Testis (tissue), 2 donors: ENCODE results near the gene MYBBP1A.

Experiments
- POLR2A ChIP-seq: fragments of 450-650 bp; IDR thresholded peaks from one replicate; pipeline ENCODE4 v1.6.1; 2017; ENCODE audit warnings: antibody characterized with exemption, mild to moderate bottlenecking, moderate library complexity
- TF ChIP-seq, protein P1 (sequence below), 3 experiments: fragments of 450-650 bp in 2 of 3; fragments of 200-600 bp in 1 of 3; sonication (generic) in 1 of 3; IDR thresholded peaks; one replicate each; pipeline ENCODE4 v1.5.1; 2016 to 2019; ENCODE audit warnings: antibody characterized with exemption in 3 of 3, mild to moderate bottlenecking in 2 of 3, moderate library complexity in 1 of 3

DNA sequence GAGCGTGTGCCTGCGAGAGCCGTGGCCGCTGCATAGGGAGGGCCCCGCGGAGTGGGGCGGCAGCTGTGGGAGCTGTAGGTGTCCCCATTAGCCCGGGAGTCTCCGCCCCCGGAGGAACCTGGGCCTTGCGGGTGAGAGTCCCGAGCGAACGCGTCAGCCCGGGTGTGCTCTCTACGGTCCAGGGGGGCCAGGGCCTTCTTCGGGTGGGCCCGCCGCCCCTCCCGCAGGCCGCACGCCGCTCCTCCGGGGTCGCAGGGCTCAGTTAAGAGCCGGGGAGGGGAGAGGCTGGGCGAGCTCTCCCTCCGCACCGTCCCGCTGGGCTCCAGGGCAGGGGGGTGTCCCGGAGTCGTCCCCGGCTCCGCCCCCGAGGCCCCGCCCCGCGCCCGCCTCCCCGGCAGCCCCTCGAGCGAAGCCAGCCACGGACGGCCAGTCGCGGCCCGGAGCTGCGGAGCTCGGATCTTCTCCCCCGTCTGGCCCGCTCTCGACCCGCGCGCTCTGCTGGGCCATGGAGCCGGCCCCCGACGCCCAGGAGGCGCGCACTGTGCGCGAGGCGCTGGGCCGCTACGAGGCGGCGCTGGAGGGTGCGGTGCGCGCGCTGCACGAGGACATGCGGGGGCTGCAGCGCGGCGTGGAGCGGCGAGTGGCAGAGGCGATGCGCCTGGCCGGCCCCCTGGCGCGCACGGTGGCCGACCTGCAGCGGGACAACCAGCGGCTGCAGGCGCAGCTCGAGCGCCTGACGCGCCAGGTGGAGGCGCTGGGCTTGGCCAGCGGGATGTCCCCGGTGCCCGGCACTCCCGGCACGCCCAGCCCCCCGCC is 29.1 kb upstream of the MYBBP1A start, which contains the start of gene SMTNL2:
- TF ChIP-seq, protein P1, sequence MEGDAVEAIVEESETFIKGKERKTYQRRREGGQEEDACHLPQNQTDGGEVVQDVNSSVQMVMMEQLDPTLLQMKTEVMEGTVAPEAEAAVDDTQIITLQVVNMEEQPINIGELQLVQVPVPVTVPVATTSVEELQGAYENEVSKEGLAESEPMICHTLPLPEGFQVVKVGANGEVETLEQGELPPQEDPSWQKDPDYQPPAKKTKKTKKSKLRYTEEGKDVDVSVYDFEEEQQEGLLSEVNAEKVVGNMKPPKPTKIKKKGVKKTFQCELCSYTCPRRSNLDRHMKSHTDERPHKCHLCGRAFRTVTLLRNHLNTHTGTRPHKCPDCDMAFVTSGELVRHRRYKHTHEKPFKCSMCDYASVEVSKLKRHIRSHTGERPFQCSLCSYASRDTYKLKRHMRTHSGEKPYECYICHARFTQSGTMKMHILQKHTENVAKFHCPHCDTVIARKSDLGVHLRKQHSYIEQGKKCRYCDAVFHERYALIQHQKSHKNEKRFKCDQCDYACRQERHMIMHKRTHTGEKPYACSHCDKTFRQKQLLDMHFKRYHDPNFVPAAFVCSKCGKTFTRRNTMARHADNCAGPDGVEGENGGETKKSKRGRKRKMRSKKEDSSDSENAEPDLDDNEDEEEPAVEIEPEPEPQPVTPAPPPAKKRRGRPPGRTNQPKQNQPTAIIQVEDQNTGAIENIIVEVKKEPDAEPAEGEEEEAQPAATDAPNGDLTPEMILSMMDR (IDR thresholded peaks at IDR 0.05): no peak
- TF ChIP-seq POLR2A: no peak
